Tibial nerve (tissue), 4 donors: Measurements from ENCODE around the gene C4BPA. TPM values are rescaled to one million over a fixed set of nuclear protein-coding genes. Genes with fewer than 3 reads are reported as not detected.
A peak's percentile ranks its signal among the peaks of the same experiment; 100 is the strongest.

Source experiments
- DNase-seq, 2 donors: peaks; one replicate each; pipeline ENCODE4 v3.0.0-alpha.2; 2019; ENCODE audit warnings: low spot score in 2 of 2
- H3K27ac ChIP-seq, 4 donors: fragments of 200-600 bp; sonication (generic) in 3 of 4; one replicate each; pipeline ENCODE4 v1.5.1; 2017 to 2019; ENCODE audit warnings: mild to moderate bottlenecking in 1 of 4
- H3K27me3 ChIP-seq, 2 donors: fragments of 200-600 bp; sonication (generic) in 1 of 2; one replicate each; pipeline versions ENCODE4 v1.5.1 to v1.6.0; 2017 to 2019
- H3K36me3 ChIP-seq, 3 donors: fragments of 200-600 bp; sonication (generic); one replicate each; pipeline ENCODE4 v1.5.1; 2018 to 2019
- H3K4me1 ChIP-seq, 4 donors: fragments of 200-600 bp; sonication (generic) in 3 of 4; one replicate each; pipeline ENCODE4 v1.5.1; 2017 to 2019
- H3K4me3 ChIP-seq, 4 donors: fragments of 200-600 bp; sonication (generic) in 3 of 4; one replicate each; pipeline ENCODE4 v1.5.1; 2017 to 2019; ENCODE audit warnings: mild to moderate bottlenecking in 1 of 4, moderate library complexity in 1 of 4
- H3K9me3 ChIP-seq, 4 donors: fragments of 200-600 bp; sonication (generic) in 3 of 4; one replicate each; pipeline ENCODE4 v1.5.1; 2017 to 2019
- CTCF ChIP-seq, 5 experiments: fragments of 200-600 bp in 3 of 5; fragments of 450-650 bp in 2 of 5; sonication (generic) in 3 of 5; IDR thresholded peaks; one replicate each; pipeline ENCODE4 v1.5.1; 2016 to 2019; ENCODE audit warnings: antibody characterized with exemption in 5 of 5, mild to moderate bottlenecking in 3 of 5, moderate library complexity in 2 of 5
- EP300 ChIP-seq, 2 donors: sonication (generic); formaldehyde crosslinking; IDR thresholded peaks; one replicate each; pipeline ENCODE4 v1.6.1; 2017; ENCODE audit warnings: antibody characterized with exemption in 2 of 2, mild to moderate bottlenecking in 1 of 2
- POLR2A ChIP-seq, 2 donors: fragments of 450-650 bp; IDR thresholded peaks; one replicate each; pipeline ENCODE4 v1.6.1; 2017; ENCODE audit warnings: antibody characterized with exemption in 2 of 2, mild to moderate bottlenecking in 2 of 2, moderate library complexity in 2 of 2
- WGBS, 2 donors: methylation state at CpG; one replicate each; pipeline ENCODE4 v1.1.5; 2018; 5-methylcytosine and 5-hydroxymethylcytosine counted together
- total RNA-seq, 4 donors: library from RNA; depleted of rRNA; stranded (reverse); fragments of >200 nt; gene quantifications; one replicate each; pipeline ENCODE4 v1.1.0, GENCODE V29; 2016

Gene C4BPA
- total RNA-seq, 4 donors from 2014 or later, result not detected

- Histone ChIP-seq H3K27me3 (no peaks in the 10 kb centered on the region), H3K4me3 (no peak overlapping the region), H3K9me3 (peaks cover 0 to 41% (median 8%) of the 10 kb centered on the region in 4 donors), H3K4me1 (no peaks in the 10 kb centered on the region), H3K36me3 (peaks cover 0 to 32% (median 0%) of the 10 kb centered on the region in 3 donors), H3K27ac (no peak overlapping the region)
- DNase-seq, result no peak
- WGBS, 2 donors, result 71 to 74% methylated on average over 1 of the region's 1 CpG
- TF ChIP-seq EP300 (IDR thresholded peaks at IDR 0.05) (no peak), CTCF (IDR thresholded peaks at IDR 0.05) (no peak), POLR2A (IDR thresholded peaks at IDR 0.05) (no peak)
Observed at GRCh38 chr1:207130252-207131036, 26.4 kb downstream of the C4BPA start.

- DNase-seq, result no peak
- Histone ChIP-seq H3K27me3 (no peaks in the 10 kb centered on the region), H3K4me1 (no peaks in the 10 kb centered on the region), H3K4me3 (no peak overlapping the region), H3K27ac (no peak overlapping the region), H3K36me3 (peaks cover 0 to 27% (median 0%) of the 10 kb centered on the region in 3 donors), H3K9me3 (peaks cover 0 to 39% (median 8%) of the 10 kb centered on the region in 4 donors)
- WGBS, 2 donors, result 79 to 80% methylated on average over 4 of the region's 4 CpGs
- TF ChIP-seq CTCF (IDR thresholded peaks at IDR 0.05), result no peak
- no peak for TF ChIP-seq EP300 (IDR thresholded peaks at IDR 0.05)
- no peak for TF ChIP-seq POLR2A (IDR thresholded peaks at IDR 0.05)
Observed at GRCh38 chr1:207131163-207131562, 27.1 kb downstream of the C4BPA start.

- H3K36me3 ChIP-seq, result peaks cover 0 to 19% (median 0%) of the 10 kb centered on the region in 3 donors
- H3K27ac ChIP-seq, result no peak overlapping the region
- WGBS, 2 donors, result 76 to 80% methylated on average over 1 of the region's 1 CpG
- no peak for DNase-seq
- no peaks in the 10 kb centered on the region for H3K27me3 ChIP-seq
- TF ChIP-seq CTCF (IDR thresholded peaks at IDR 0.05) (no peak), EP300 (IDR thresholded peaks at IDR 0.05) (peak in 1 of 2 donors; percentile 19)
- peaks cover 0 to 17% (median 2%) of the 10 kb centered on the region in 4 donors for H3K9me3 ChIP-seq
- H3K4me3 ChIP-seq, result no peak overlapping the region
- no peaks in the 10 kb centered on the region for H3K4me1 ChIP-seq
Observed at GRCh38 chr1:207134581-207134980, 30.5 kb downstream of the C4BPA start.

- TF ChIP-seq CTCF (IDR thresholded peaks at IDR 0.05), result no peak
- TF ChIP-seq EP300 (IDR thresholded peaks at IDR 0.05), result no peak
- no peak for TF ChIP-seq POLR2A (IDR thresholded peaks at IDR 0.05)
- no peaks in the 10 kb centered on the region for H3K36me3 ChIP-seq
- WGBS, 2 donors, result 91 to 92% methylated on average over 1 of the region's 1 CpG
Observed at GRCh38 chr1:207139616-207140015, 35.6 kb downstream of the C4BPA start.

GRCh38 chr1:207140536-207140935 is 36.5 kb downstream of the C4BPA start:
- TF ChIP-seq POLR2A (IDR thresholded peaks at IDR 0.05), result no peak
- TF ChIP-seq EP300 (IDR thresholded peaks at IDR 0.05), result no peak
- no peak for TF ChIP-seq CTCF (IDR thresholded peaks at IDR 0.05)
- no peak for DNase-seq
- no peak overlapping the region for H3K4me3 ChIP-seq
- H3K4me1 ChIP-seq, result no peaks in the 10 kb centered on the region
- H3K27ac ChIP-seq, result no peak overlapping the region
- no peaks in the 10 kb centered on the region for H3K9me3 ChIP-seq
- no peaks in the 10 kb centered on the region for H3K36me3 ChIP-seq
- H3K27me3 ChIP-seq, result no peaks in the 10 kb centered on the region
- WGBS, 2 donors, result 77 to 93% methylated on average over 1 of the region's 1 CpG

More at GRCh38 chr1:207139616-207140015, 35.6 kb downstream of the C4BPA start:
- H3K27me3 ChIP-seq, result no peaks in the 10 kb centered on the region
- no peaks in the 10 kb centered on the region for H3K4me1 ChIP-seq
- no peak overlapping the region for H3K4me3 ChIP-seq
- no peak for DNase-seq
- H3K27ac ChIP-seq, result no peak overlapping the region
- H3K9me3 ChIP-seq, result no peaks in the 10 kb centered on the region
